Activated naive CD8-positive, alpha-beta T cell treated with anti-CD3 and anti-CD28 coated beads for 36 hours (primary cell): ENCODE results near the gene SCYGR5. TPM values are rescaled to one million over a fixed set of nuclear protein-coding genes. Genes with fewer than 3 reads are reported as not detected.
"Not testable (repeated sequence)": the region's sequence is repeated elsewhere in the genome, so short reads cannot be mapped to it uniquely, and the experiment has no call there.

Experiments
- DNase-seq: peaks from one replicate; pipeline ENCODE4 v3.0.0; 2021
- H3K27ac Mint-ChIP-seq: one replicate; pipeline ENCODE4 v1.8.0; 2022; ENCODE audit warnings: mild to moderate bottlenecking, moderate library complexity, mixed read lengths
- H3K27me3 Mint-ChIP-seq: one replicate; pipeline ENCODE4 v1.8.0; 2022; ENCODE audit warnings: mild to moderate bottlenecking, mixed read lengths
- H3K36me3 Mint-ChIP-seq: one replicate; pipeline ENCODE4 v1.8.0; 2021; ENCODE audit warnings: mild to moderate bottlenecking, mixed read lengths
- H3K4me1 Mint-ChIP-seq: one replicate; pipeline ENCODE4 v1.8.0; 2021; ENCODE audit warnings: mixed read lengths
- H3K4me3 Mint-ChIP-seq: one replicate; pipeline ENCODE4 v1.8.0; 2022; ENCODE audit warnings: mild to moderate bottlenecking, moderate library complexity, mixed read lengths
- H3K9me3 Mint-ChIP-seq: one replicate; pipeline ENCODE4 v1.8.0; 2022; ENCODE audit warnings: mixed read lengths
- total RNA-seq, 2 experiments: library from RNA; stranded (reverse); gene quantifications; one replicate each; pipeline ENCODE4 v1.2.3, GENCODE V29; 2021

Gene SCYGR5
- total RNA-seq, result not detected

GRCh38 chr2:227666631-227667170 is at the start of gene SCYGR5:
SCYGR5 (plus strand) TSS chr2:227666804; CDS start chr2:227666804, 0 bp downstream.
- not testable (repeated sequence) for H3K4me1 Mint-ChIP-seq, H3K27me3 Mint-ChIP-seq, H3K9me3 Mint-ChIP-seq, H3K27ac Mint-ChIP-seq, DNase-seq, H3K4me3 Mint-ChIP-seq, H3K36me3 Mint-ChIP-seq

GRCh38 chr2:227617316-227618230 is 49.0 kb upstream of the SCYGR5 start, which contains the start of gene SCYGR4:
SCYGR4 (plus strand) TSS chr2:227617498; CDS start chr2:227617498, 0 bp downstream.
- Mint-ChIP-seq H3K27me3 (peaks cover 12% of the 10 kb centered on the region), H3K36me3 (no peaks in the 10 kb centered on the region), H3K4me3 (no peak within 1 kb of the TSS), H3K27ac (no peak within 1 kb of the TSS), H3K4me1 (peaks cover 2% of the 10 kb centered on the region), H3K9me3 (no peaks in the 10 kb centered on the region)
- no peak for DNase-seq

- Mint-ChIP-seq H3K36me3 (no peaks in the 10 kb centered on the region), H3K27me3 (peaks cover 3% of the 10 kb centered on the region), H3K9me3 (no peaks in the 10 kb centered on the region), H3K4me1 (peaks cover 3% of the 10 kb centered on the region), H3K27ac (no peak overlapping the region), H3K4me3 (no peak overlapping the region)
- no peak for DNase-seq
Measured at GRCh38 chr2:227623226-227623625, 43.4 kb upstream of the SCYGR5 start.

GRCh38 chr2:227625420-227625819 is 41.2 kb upstream of the SCYGR5 start:
- Mint-ChIP-seq H3K9me3 (no peaks in the 10 kb centered on the region), H3K27ac (no peak overlapping the region)

GRCh38 chr2:227626580-227627151 is 39.9 kb upstream of the SCYGR5 start:
- no peak overlapping the region for H3K27ac Mint-ChIP-seq
- H3K27me3 Mint-ChIP-seq, result peaks cover 23% of the 10 kb centered on the region
- peaks cover 2% of the 10 kb centered on the region for H3K4me1 Mint-ChIP-seq
- no peak overlapping the region for H3K4me3 Mint-ChIP-seq
- no peaks in the 10 kb centered on the region for H3K9me3 Mint-ChIP-seq
- no peak for DNase-seq
- no peaks in the 10 kb centered on the region for H3K36me3 Mint-ChIP-seq

More at GRCh38 chr2:227625420-227625819, 41.2 kb upstream of the SCYGR5 start:
- H3K4me3 Mint-ChIP-seq, result no peak overlapping the region
- no peaks in the 10 kb centered on the region for H3K36me3 Mint-ChIP-seq
- peaks cover 13% of the 10 kb centered on the region for H3K27me3 Mint-ChIP-seq
- no peak for DNase-seq
- H3K4me1 Mint-ChIP-seq, result peaks cover 2% of the 10 kb centered on the region

- no peak for DNase-seq
- no peak overlapping the region for H3K4me3 Mint-ChIP-seq
- H3K4me1 Mint-ChIP-seq, result peaks cover 2% of the 10 kb centered on the region
- no peak overlapping the region for H3K27ac Mint-ChIP-seq
- no peaks in the 10 kb centered on the region for H3K9me3 Mint-ChIP-seq
- no peaks in the 10 kb centered on the region for H3K36me3 Mint-ChIP-seq
- peaks cover 24% of the 10 kb centered on the region for H3K27me3 Mint-ChIP-seq
Measured at GRCh38 chr2:227627769-227628168, 38.8 kb upstream of the SCYGR5 start.

GRCh38 chr2:227629435-227629834 is 37.2 kb upstream of the SCYGR5 start:
- Mint-ChIP-seq H3K4me1 (peaks cover 2% of the 10 kb centered on the region), H3K27me3 (peaks cover 24% of the 10 kb centered on the region), H3K4me3 (no peak overlapping the region), H3K36me3 (no peaks in the 10 kb centered on the region), H3K27ac (no peak overlapping the region), H3K9me3 (no peaks in the 10 kb centered on the region)
- no peak for DNase-seq

GRCh38 chr2:227630322-227630721 is 36.3 kb upstream of the SCYGR5 start:
- peaks cover 2% of the 10 kb centered on the region for H3K4me1 Mint-ChIP-seq
- H3K27ac Mint-ChIP-seq, result no peak overlapping the region
- no peaks in the 10 kb centered on the region for H3K9me3 Mint-ChIP-seq
- no peak for DNase-seq
- peaks cover 24% of the 10 kb centered on the region for H3K27me3 Mint-ChIP-seq
- no peaks in the 10 kb centered on the region for H3K36me3 Mint-ChIP-seq
- H3K4me3 Mint-ChIP-seq, result no peak overlapping the region

- Mint-ChIP-seq H3K36me3 (no peaks in the 10 kb centered on the region), H3K27me3 (peaks cover 24% of the 10 kb centered on the region), H3K9me3 (no peaks in the 10 kb centered on the region), H3K4me3 (no peak overlapping the region), H3K27ac (no peak overlapping the region), H3K4me1 (peaks cover under 1% of the 10 kb centered on the region)
- no peak for DNase-seq
Measured at GRCh38 chr2:227632827-227633226, 33.8 kb upstream of the SCYGR5 start.

- H3K4me3 Mint-ChIP-seq, result no peak overlapping the region
- no peak for DNase-seq
- peaks cover 21% of the 10 kb centered on the region for H3K27me3 Mint-ChIP-seq
- H3K36me3 Mint-ChIP-seq, result no peaks in the 10 kb centered on the region
- no peaks in the 10 kb centered on the region for H3K9me3 Mint-ChIP-seq
- H3K4me1 Mint-ChIP-seq, result no peaks in the 10 kb centered on the region
- H3K27ac Mint-ChIP-seq, result no peak overlapping the region
Measured at GRCh38 chr2:227634201-227634600, 32.4 kb upstream of the SCYGR5 start.

GRCh38 chr2:227642656-227643055 is 23.9 kb upstream of the SCYGR5 start:
- no peak overlapping the region for H3K4me3 Mint-ChIP-seq
- no peaks in the 10 kb centered on the region for H3K27me3 Mint-ChIP-seq
- H3K27ac Mint-ChIP-seq, result no peak overlapping the region
- H3K36me3 Mint-ChIP-seq, result no peaks in the 10 kb centered on the region
- no peaks in the 10 kb centered on the region for H3K4me1 Mint-ChIP-seq
- H3K9me3 Mint-ChIP-seq, result no peaks in the 10 kb centered on the region
- DNase-seq, result no peak

- H3K36me3 Mint-ChIP-seq, result no peaks in the 10 kb centered on the region
- no peaks in the 10 kb centered on the region for H3K4me1 Mint-ChIP-seq
- H3K9me3 Mint-ChIP-seq, result no peaks in the 10 kb centered on the region
- DNase-seq, result no peak
- peaks cover 2% of the 10 kb centered on the region for H3K27me3 Mint-ChIP-seq
- no peak overlapping the region for H3K4me3 Mint-ChIP-seq
- H3K27ac Mint-ChIP-seq, result no peak overlapping the region
Measured at GRCh38 chr2:227643990-227644551, 22.5 kb upstream of the SCYGR5 start.

- H3K4me1 Mint-ChIP-seq, result peaks cover 3% of the 10 kb centered on the region
- H3K27me3 Mint-ChIP-seq, result peaks cover 10% of the 10 kb centered on the region
- no peaks in the 10 kb centered on the region for H3K36me3 Mint-ChIP-seq
- no peaks in the 10 kb centered on the region for H3K9me3 Mint-ChIP-seq
- DNase-seq, result no peak
- no peak overlapping the region for H3K27ac Mint-ChIP-seq
- H3K4me3 Mint-ChIP-seq, result no peak overlapping the region
Measured at GRCh38 chr2:227653419-227653818, 13.2 kb upstream of the SCYGR5 start.

- H3K4me3 Mint-ChIP-seq, result no peak overlapping the region
- peaks cover 5% of the 10 kb centered on the region for H3K27me3 Mint-ChIP-seq
- no peak for DNase-seq
- H3K27ac Mint-ChIP-seq, result no peak overlapping the region
- H3K4me1 Mint-ChIP-seq, result peaks cover 3% of the 10 kb centered on the region
- H3K9me3 Mint-ChIP-seq, result no peaks in the 10 kb centered on the region
- no peaks in the 10 kb centered on the region for H3K36me3 Mint-ChIP-seq
Measured at GRCh38 chr2:227654426-227654825, 12.2 kb upstream of the SCYGR5 start.

GRCh38 chr2:227655454-227655853 is 11.2 kb upstream of the SCYGR5 start:
- Mint-ChIP-seq H3K27me3 (peaks cover 5% of the 10 kb centered on the region), H3K4me1 (peaks cover 3% of the 10 kb centered on the region), H3K4me3 (no peak overlapping the region), H3K27ac (no peak overlapping the region), H3K36me3 (no peaks in the 10 kb centered on the region), H3K9me3 (no peaks in the 10 kb centered on the region)
- DNase-seq, result no peak
